HG02885 (cell line): ENCODE results near the gene SLC25A22.
A peak's percentile ranks its signal among the peaks of the same experiment; 100 is the strongest.

Source experiments
- ATAC-seq: cut with Tn5 transposase; IDR thresholded peaks from one replicate; pipeline ENCODE4 v1.9.1; 2021; ENCODE audit warnings: mild to moderate bottlenecking; ENCODE audit not compliant: unreplicated experiment, poor library complexity

SLC25A22 gene

DNA sequence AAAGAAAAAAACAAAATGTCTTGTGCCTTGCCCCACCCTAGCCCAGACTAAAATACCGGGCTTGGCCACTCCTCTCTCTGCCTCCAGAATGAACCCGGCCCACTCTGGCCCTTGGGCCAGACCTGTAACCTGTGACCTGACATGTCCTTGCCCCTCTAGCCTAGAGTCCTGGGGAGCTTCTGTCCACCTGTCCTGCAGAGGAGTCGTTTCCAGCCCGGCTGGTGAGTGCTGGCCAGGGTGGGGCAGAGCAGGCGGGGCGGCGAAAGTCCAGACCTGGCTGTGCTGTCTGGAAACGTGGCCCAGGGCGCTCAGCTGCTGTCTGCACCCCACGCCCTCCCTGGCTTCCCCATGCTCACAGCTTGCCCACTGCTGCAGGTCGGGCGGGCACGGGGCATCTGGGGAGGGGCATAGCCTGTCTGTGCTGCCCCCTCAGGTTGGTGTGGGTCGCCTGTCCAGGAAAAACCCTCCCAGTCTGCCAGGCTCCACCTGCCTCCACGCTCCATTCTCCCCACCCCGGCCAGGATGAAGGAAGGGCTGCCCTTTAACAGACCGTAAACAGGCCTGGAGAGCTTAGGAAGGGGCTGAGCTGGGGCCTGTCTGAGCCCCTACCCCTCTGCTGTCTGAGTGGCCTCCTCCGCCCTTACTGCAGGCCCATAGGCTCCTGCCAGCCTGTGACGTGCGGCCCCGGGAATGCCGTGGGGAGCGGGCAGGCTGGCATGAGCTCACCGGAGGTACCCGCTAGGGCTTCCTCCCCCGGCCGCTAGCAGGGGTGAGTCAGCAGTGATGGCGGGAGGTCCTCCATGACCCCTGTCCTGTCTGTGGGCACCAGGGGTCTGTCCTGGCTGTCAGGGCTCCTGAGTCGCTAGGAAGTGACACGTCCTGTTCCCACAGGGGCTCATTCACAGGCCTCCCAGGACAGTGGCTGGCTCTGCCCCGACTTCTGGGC lies 36.6 kb upstream of the SLC25A22 start:
- no peak for ATAC-seq

DNA sequence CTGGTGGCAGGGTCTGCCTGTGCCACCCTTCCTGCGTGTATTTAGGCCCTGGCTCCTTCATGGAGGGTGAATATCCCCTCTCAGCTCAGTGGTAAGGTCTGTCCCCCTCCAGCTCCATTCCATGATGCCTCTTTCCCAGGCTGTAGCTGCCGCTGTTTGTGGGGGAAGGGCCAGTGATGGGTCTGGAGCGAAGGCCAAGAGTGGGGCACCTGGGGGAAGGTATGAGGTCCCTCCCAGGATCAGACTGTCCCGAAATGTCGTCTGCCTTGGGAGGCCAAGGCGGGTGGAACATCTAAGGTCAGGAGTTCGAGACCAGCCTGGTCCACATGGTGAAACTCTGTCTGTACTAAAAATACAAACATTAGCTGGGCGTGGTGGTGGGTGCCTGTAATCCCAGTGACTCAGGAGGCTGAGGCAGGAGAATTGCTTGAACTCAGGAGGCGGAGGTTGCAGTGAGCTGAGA lies 35.8 kb upstream of the SLC25A22 start:
- no peak for ATAC-seq

DNA sequence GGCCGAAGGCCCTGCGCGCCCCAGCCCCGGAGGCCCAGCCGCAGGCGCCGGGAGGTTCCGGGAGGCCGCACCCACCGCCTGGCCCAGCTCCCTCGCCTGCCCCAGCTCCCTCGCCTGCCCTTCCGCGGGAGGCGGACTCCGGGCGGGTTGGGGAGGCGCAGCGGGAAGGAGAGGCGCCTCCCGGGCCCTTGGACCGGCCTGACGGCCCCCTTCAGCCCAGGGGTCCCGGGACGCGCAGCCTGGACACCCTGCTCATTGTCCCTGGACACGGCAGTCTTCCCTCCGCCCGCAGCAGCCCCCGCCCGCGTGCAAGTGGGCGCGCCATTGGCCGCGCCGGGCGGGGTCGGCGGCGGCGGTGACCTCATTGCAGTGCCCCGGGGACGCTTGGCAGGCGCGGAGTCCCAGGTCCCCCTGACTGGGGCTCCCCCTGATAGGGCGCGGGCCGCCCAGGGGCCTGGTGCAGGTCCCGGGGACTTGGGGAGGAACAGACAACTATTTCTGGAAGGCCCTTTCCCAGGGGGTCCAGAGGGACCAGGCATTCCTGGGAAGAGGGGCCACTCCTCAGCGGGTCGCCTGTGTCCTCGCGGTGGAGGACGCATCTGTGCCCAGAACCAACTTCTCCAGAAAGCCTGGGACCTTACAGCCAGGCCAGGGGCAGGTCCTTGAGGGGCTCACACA lies 35.2 kb upstream of the SLC25A22 start:
- ATAC-seq = peak; percentile 37

DNA sequence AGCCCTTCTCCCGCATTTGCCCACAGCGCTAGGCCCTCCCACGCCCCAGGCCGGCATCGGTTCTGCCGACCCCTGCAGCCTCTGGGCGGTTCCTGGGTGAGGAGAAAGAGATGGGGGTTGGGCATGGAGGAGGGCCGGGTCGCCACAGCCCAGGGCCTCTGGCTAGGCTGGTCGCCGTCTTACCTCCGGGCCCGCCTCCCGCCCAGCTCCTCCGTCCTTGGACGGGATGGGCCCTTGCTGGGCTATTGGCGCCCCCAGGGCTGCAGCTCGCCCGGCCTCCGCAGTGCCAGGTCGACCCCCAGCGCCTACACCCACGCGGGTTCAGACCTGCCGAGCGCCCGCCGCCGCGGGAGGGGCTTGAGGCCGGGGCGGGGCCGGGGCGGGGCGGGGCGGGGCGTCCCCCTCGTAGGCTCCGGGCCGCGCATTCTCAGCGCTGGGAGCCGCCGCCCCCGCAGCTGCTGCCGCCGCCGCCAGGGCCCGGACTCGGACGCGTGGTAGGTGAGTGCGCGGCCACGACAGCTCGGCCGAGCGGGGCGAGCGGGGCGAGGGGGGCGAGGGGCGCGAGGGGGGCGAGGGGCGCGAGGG lies 34.5 kb upstream of the SLC25A22 start, which contains the start of gene CD151:
Gene CD151, plus strand, starts transcription at position 424 of the 585 bp plus-strand sequence. CDS start 3,118 bp downstream, outside the sequence.
- ATAC-seq = peak; percentile 52

DNA sequence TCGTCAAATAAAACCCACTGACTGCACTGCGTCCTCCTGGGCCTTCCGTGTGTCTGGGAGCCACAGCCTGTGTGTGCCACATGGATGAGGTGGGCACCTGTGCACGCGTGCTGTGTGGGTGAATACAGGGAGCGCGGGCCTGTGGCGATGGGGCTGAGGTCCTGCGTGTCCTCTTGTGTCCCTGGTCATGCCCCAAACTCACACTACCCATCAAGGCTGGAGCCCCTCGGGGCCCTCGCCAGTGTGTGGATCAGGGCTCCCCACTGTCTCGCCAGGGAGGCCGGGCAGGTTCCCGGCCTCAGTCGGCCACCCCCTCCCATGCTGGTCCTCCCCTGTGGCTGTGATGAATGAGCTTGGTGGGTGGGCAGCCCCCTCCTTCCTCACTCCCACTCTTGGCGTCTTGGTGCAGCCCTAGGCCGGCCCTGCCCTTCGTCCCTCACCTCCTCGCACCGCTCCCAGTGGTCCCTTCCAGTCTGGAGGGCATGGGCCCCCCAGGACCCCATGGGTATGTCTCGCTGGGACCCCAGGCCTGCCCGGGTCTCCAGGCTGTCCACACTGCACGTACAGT lies 34.0 kb upstream of the SLC25A22 start:
- ATAC-seq = no peak

DNA sequence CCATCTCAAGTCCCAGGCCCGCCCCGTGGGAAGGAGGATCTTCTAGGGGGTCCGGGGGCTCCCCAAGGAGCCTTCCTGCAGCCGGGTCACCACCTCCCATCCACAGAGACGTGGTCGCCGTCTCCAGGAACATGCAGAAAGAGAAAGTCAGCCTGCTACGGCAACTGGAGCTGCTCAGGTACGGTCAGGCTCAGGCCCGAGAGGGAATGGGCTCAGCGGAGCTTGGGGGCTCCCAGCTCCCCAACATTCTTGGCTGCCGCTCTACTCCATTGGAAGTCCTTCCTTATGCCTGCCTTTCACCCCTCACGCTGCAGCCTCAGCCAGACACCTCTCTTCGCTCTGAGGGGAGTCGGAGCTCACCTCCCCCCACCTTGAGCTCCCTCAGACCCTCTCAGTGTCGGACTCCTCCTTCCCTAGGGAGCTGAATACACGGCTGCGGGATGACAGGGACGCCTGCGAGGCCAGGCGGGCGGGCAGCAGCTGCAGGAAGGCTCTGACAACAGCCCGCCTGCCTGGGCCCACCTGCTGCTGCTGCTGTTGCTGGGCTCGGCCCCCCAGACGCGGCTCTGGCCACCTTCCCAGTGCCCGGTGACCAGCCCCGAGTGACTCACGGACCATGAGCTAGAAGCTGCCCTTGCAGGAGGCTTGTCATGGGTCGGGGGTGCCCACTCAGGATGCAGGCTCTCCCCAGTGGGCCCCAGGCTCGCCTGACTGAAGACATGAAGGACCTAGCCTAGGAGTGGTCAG lies 33.2 kb upstream of the SLC25A22 start:
- ATAC-seq = no peak

DNA sequence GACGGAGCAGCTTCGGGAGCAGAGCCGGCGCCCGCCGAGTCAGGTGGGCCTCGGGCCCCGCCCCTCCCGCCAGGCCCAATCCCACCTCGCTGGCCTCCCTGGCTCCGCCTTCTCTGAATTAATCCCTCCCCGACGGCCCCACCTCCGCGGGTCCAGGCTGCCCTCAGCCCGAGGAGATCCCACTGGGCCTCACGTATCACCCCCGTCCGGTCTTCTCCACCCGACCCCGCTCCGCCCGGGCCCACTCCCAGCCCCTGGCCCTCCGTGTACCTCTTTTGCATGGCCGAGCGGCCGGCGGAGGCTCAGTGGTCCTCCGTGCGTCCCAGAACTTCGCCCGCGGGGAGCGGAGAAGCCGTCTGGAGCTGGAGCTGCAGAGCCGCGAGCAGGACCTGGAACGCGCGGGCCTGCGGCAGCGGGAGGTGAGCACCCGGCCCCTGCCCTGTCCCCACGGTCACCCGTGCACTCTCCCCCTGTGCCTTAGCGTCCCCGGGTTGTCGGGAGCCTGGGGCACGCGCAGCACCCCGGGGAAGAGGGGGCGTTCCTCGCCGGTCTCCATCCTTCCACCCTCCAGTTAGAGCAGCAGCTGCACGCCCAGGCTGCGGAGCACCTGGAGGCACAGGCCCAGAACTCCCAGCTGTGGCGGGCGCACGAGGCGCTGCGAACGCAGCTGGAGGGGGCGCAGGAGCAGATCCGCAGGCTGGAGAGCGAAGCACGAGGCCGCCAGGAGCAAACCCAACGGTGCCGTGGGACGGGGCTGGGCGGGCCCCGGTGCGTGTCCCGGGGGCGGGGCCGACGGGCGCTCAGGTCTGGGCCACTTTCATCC lies 32.4 kb upstream of the SLC25A22 start:
- ATAC-seq = no peak

DNA sequence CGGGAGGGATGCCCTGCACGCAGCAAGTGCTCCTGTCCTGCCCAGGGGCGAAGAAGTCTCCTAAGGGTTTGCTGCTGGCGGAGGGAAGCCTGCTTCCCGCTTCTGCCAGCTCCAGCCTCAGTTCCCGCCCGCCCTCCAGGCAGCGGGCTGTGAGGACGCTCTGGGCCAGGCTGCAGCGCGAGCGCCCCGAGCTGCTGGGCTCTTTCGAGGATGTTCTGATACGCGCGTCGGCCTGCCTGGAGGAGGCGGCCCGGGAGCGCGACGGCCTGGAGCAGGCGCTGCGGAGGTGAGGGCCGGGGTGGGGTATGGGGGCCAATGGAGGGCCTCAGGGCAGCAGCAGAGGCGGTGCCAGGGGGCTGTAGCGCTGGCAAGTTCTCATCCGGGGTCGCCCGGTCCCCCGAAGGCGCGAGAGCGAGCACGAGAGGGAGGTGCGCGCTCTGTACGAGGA lies 31.8 kb upstream of the SLC25A22 start:
- ATAC-seq = no peak

DNA sequence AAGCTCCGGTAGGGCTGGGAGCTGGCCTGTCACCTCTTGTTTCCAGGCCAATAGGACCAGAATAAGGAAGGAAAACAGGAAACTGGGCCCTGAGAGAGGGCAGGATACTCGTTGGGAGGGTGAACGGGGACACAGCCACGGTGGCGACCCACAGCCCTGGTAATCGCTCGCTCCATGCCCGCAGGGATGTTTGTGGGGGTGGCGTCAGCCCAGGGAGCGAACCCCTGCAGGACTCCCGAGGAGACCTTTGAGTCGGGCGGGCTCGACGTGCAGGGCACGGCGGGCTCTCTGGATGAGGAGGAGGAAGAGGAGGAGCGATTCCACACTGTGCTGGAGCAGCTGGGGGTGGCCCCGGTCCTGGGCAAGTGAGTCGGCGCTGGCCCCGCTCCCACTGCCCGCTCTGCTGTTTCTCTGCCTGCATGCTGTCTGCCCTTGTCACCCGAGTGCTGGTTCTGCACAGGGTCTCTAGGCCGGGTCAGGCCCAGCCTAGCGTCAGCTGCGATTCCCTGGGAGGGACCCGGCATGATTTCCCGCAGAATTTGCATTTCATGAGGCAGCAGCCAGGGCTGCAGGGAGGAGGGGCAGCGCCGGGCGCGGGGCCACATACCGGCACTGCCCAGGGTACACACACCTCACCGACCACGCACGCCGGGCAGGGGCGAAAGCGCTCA lies 31.2 kb upstream of the SLC25A22 start:
- no peak for ATAC-seq

DNA sequence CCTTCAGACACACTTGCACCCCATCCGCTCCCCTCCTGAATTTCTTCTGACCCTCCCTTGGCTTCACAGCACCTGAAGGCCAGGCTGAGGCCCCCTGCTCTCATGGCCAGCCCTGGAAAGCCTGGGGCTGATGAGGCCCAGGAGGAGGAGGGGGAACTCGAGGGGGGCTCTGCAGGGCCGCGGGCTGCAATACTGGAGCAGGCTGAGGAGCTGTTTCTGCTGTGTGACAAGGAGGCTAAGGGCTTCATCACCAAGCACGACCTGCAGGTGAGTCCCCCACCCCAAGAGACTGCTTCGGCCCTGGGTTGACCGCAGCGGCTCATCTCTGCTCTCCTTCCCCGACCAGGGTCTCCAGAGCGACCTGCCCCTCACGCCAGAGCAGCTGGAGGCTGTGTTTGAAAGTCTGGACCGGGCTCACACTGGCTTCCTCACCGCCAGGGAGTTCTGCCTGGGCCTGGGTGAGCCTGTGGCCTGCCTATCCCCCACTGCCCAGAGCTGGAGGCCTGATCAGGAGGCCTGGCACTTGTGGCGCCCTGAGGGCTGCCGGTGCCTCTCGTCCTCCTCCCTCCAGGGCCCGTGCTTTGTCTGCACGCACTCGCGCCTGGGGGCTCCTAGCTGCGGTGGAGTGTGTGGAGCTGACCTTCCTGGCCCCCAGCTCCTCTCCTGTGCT lies 30.6 kb upstream of the SLC25A22 start:
- no peak for ATAC-seq

DNA sequence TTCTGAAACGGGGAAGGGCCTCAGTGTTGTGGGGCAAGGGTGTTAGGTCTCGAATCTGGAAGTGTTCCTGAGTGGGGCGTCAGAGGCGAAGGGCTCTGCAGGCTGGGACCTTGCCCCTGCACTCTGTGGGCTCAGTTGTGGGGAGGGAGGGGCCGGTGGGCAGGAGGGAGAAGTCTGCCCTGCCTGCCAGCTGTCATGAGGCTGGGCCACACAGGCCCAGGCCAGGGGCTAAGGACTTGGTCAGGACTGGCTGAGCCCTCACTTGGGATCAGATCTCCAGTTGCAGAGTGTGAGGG lies 29.8 kb upstream of the SLC25A22 start, which contains the start of gene CRACR2B:
Gene CRACR2B, plus strand, starts transcription at position 23 of the 296 bp plus-strand sequence. CDS start 689 bp downstream, outside the sequence.
- no peak for ATAC-seq

DNA sequence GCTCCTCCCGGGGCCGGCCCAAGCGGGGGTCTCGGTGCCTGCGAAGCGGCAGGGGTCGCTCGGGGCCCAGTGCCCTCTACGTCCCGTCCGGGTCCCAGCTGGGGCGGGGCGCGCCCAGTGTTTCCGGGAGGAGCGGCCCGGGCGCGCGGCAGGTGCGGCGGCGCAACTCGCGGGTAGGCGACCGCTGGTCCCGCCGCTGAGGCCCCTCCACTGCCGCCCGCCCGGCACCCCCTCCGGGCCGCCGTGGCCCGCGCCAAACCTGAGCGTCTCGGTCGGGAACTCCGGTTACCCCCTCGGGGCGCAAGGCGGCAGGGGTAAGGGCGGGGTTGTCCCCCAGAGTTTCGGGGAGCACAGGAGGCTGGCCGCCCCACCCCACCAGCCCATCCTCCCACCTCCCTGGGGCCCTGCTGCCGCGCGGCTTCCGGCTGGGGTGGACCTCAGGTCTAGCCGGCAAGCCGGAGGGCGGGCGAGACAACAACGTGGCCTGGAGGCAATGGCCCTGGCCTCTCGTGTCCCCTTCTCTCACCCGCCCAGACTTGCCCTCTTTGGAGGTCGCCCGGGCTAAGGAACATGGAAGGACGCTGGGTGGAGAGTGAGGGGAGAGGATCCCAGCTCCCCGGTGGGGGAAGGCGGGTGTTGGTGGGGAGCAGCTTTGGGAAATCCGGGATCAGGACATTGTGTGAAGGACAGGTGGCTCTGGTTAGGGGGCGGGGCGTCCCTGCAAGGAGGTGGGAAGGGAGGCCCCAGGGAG lies 29.2 kb upstream of the SLC25A22 start:
- ATAC-seq = peak; percentile 62

DNA sequence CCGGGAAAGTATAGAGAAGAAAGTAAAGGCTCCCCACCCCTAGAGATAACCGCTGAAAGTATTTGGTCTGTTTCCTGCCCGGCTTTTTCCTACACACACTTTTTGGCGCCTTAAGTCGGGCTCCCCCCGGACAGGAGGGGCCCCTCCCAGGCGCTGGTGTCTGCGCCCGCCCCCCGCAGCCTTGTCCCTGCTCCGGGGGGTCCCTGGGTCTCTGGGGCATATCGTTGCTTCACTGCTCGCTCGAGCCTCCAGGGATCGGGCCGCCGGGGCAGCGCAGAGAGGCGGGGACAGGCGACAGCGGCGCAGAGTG lies 28.7 kb upstream of the SLC25A22 start:
- peak; percentile 17 for ATAC-seq

DNA sequence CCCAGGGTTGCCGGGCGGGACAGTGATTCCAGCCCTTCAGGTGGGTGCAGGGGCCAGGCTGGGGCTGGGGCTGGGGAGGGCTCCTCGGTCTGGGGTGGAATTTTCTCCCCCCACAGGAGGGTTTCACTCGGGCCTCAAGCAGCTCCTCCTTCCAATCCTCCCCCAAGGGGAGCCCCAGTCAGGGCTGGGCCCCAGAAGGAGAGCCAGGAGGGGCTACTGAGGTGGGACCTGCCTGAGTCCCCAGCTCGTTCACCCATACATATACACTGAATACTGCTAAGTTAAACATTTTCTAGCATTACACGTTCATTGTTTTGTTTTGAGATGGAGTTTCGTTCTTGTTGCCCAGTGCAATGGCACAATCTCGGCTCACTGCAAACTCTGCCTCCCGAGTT lies 28.1 kb upstream of the SLC25A22 start:
- ATAC-seq = no peak

DNA sequence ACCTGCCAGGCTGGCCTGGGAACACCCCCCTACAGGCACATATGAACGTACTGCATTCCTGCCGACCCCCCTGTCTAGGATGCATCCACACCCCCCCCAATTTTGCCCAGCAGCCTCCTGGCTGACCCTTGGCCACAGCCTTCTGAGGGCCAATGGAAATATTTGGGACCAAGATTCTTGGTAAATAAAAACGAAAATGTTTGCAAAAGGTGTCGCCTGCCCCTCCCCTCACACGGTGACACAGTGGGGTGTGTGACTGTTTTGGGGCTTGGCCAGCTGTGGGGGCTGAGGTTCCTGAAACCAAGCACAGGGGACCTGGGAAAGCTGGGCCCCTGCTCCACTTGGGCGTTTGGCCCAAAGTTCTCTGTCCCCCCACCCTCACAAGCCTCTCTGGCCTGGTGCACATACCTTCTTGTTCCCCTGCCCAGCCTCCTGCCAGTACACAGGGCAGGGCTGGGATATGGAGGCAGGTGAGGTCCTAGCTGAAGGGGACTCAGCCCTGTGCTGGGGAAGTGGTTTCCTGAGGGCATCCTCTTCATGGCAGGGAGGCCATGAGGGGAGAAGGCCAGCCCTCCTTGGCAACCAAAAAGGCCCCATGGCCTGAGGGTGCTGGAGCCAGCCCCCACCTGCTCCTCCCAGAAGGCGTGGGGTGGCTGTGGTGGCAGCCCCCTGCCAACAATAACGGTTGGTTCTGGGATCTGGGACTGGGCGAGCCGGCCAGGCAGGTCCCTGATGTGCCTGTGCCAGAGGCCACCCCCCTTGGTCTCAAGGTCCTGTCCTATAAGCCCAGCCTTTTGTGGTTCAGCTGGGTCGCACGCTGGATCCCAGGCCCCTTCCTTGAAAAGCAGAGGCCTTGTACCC lies 27.5 kb upstream of the SLC25A22 start:
- no peak for ATAC-seq

DNA sequence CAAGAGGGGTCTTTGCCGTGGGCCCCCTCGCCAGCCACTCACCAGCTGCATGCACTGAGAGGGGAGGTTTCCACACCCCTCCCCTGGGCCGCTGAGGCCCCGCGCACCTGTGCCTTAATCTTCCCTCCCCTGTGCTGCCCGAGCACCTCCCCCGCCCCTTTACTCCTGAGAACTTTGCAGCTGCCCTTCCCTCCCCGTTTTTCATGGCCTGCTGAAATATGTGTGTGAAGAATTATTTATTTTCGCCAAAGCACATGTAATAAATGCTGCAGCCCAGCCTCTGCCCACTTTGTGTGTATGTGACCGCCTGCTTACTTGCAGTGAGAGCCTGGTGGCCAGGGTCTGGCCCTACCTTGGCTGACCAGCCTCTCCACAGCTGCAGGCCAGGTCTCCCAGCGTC lies 26.9 kb upstream of the SLC25A22 start:
- no peak for ATAC-seq
